ENCODE results near the gene ENG.

The ENG gene

DNA sequence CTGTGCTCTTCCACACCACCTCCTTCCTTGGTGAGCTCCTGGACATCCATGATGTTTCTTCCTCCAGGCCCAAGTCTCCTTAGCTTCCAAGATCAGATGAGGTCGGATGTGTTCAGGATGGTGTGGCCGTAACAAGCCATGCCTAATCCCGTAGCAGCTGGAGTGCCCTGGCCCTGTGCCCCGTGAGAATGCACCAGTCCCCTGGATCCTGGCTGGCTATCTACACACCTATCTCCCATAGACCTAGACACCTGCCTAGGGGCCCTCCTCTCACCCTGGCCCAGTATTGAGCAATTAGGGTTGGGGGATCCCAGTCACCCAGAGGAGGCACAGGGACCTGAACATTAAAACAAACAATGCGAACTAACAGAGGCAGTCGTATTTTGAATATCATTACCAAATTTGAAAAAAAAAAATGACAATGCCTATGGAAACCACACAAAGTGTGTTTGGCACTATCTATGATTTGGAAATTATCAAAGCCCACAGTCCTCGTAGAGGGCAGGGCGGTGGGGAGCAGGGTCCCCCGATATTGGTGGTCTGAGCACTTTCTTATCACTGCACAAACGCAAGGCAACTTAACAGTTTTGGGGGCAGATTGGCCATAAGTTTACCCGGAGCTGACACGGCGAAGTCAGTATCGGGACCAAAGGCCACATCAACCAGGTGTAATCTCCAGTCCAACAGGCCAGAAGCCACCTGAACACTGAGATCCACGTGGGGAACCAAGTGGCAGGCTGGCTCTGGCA, 13.2 kb downstream of the ENG start:
- DNase-seq, result no peak

DNA sequence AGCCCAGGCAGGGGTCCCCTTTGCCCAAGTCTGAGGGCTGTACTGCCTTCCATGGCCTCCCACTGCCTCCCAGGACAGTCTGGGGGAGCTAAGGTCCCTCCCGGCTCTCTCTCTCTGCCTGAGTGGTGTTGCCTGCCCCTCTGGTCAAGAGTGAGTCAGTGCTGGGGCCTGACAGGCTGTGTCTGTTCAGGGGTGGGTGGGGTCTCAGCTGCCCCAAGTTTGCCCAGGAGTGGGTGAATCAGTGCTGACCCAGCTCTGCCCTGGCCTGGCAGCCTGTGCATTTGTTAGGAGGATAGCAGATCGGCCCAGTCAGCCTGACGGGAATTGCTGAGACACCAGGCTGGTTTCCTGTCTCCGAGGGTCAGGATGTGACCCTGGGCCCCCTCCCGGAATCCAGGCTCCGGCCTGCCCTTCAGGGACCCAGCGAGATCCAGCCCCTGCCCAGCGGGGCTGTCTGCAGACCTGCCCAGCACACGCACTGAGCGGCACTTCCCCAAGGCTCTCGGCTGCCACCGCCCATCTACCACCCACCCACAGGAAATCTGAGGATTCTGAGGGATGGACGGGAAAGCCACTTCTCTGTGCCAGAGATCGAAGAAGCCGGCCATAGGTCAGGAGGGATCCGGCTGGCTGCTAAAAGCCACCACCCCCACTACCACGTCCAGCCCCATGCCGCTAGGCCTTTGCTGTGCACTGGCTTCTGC, 15.9 kb downstream of the ENG start:
- peak; percentile 76 to 91 for DNase-seq

DNA sequence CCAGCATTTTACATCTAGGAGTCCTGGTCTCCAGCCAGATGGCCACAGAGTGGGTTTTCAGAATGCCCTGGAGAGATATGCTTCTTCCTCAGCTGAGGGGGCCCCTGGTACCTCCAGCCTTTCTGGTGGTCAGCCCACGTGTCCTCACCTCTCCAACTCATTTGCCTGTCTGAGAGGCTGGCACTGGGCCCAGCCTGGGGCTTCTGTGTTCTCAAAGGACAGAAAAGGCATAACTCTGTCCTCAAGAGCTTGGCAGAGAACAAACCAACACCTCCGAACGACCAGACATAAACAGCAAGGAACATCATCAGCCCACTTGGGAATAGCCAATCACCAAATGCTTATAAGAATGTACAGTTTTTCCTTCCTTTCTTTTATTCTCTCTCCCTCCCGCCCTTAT, 17.1 kb downstream of the ENG start:
- DNase-seq, result no peak

DNA sequence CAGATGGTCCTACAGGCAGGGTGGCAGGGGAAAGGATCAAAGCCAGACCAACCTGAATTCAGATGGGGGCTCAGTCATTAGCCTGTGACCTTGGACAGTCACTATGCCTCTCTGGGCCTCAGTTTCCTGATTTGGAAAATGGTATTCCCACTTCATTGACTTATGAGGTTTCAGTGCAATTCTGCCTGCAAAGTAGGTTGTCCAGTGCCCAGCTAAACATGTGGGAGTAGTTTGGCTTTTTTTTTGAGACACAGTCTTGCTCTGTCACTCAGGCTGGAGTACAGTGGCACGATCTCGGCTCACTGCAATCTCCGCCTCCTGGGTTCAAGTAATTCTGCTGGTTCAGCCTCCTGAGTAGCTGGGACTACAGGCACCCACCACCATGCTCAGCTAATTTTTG, 17.9 kb downstream of the ENG start:
- DNase-seq, result peak in 1 of 2 donors; percentile 37

DNA sequence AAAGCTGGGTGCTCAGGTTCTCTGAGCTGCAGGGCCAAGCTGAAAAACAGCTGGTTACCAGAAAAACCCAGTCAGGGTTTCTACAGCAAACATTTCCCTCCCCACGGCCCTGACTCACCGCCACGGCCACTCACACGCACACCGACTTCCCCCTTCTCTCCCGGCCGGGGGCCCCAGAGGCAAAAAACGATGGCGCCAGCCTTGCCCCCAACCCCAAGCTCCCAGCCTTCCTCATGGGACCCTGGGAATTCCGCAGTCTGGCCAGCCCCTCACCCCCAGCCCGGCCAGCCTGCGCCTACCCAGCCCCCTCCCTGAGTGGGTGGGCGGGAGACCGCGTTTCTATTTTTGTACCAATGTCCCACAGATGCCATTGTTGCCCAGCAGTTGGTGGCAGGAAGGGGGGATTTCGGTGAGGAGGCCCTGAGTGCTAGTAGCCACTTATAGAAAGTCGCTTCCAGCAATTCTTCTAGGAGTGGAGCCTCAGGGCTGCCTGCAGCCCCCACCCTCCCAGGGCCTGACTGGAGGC, 18.4 kb downstream of the ENG start:
- peak; percentile 85 to 88 for DNase-seq

DNA sequence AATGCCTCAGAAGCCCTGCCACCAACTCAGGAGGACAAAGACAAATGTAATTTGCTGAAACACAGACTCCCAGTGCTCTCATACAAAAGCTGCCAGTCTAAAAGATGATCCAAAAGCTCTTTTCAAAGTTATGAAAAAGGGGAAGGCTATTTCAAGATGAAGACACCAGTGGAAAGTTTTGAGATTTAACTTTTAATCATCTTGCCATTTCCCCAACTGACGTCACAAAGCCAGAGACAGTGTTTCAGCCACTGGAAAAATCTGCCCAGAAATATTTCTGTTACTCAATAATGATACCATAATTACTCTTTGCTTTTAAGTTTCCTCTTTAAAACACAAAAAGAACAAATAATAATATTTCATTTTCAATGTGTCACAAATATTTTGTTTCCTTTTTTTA, 20.9 kb downstream of the ENG start:
- DNase-seq, result peak; percentile 95

DNA sequence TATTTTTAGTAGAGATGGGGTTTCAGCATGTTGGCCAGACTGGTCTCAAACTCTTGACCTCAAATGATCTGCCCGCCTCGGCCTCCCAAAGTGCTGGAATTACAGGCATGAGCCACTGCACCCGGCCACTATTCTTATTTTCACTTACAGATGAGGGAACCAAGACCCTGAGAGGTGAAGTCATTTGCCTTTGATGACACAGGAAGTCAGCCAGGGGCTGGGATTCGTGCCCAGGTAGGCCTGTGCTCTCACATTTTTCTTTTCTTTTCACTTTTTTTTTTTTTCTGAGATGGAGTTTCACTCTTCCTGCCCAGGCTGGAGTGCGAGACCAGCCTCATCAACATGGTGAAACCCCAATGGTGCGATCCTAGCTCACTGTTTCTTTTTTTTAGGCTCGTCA, 22.2 kb downstream of the ENG start:
- DNase-seq, result no peak

DNA sequence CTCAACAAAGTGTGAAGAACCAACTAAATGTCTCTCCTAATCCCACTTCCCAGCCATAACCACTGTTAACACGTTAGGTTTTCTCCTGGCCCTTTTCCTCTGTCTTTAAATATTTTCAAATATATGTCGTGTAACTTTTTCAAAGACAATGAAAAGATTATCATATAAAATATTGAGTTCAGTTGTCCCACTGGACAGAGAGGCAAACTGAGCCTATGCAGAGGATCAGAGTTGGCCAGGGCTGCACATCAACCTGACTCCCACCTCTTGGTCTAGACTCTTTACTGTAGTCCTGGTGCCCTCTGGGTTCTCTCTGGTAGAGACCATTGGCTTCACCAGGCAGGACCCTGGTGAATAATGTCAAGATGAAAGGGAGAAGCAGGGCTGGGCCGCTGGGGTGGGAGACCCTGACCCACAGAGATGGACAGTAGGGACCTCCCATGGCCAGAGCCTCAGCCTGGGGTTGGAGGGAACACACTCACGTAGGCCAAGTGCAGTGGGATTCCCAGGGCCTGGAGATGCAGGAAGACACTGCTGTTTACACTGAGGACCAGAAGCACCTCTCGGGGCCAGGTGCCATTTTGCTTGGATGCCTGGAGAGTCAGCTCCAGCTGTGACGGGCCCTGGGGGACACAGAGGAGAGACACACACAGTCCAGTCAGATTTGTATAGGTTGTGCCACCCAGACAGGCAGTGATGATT, 25.1 kb downstream of the ENG start:
- DNase-seq, result no peak

DNA sequence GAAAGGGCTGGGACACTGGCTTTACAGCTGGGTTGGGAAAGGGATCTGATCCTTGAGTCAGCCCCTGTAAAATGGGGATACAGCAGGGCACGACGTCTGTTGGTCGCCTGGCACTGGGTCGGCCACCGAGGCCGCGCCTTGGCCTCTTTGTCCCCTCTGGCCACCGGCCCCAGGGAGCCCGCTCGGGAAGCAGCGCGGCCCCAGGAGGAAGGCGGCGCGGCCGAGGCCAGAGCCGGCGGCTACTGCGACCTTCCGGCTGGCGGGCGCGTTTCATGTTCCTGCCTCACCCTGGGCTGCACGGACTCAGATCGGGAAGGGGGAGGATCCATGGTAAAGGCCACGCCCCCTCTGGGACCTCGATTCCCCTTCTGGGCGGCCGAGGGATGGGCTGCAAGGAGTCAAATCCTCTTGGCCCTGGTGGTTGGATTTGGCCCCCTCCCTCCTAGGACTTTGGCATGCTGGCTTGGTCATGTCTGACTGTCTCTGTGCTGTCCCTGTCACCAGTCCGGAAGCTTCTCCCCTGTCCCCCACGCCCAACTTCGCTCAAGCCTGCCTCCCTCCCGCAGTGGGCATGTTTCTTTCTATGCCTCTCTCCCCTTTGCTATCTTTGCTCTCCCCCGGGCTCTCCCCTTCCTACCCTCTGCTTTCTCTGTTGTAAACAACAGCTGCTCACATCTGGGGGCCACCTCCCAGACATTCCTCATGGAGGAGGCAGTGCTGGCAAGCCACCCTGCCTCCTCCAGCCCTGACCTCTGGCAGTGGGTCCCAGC, 26.0 kb downstream of the ENG start:
- DNase-seq, result peak; percentile 16 to 49

DNA sequence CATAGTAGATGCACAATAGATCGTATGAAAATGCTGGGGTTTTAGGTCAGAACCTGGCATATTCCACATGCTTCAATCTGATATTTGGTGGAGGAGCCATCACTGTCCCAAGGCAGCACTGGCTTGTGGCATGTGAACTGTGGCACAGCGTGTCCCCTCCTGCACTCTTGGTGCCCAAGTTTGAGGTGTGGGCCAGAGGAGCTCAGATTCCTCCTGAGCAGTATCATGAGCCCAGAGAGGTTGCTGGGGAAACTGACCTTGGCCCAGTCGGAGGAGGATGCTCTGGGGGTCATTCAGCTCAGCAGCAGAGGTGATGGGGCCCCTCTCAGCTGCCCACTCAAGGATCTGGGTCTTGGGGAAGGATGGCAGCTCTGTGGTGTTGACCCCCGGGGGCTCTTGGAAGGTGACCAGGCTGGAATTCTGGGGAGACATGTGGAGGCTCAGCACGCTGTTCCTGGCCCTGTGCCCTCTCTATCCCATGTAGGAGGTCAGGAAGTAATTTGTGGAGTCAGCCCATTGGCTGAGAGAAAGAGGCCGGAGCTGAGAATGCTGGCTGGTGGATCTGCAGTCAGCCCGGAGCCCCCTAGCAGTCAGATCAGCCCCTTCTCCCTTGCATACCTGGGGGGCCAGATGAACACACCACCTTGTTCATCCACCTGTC, 28.1 kb downstream of the ENG start:
- DNase-seq, result no peak

DNA sequence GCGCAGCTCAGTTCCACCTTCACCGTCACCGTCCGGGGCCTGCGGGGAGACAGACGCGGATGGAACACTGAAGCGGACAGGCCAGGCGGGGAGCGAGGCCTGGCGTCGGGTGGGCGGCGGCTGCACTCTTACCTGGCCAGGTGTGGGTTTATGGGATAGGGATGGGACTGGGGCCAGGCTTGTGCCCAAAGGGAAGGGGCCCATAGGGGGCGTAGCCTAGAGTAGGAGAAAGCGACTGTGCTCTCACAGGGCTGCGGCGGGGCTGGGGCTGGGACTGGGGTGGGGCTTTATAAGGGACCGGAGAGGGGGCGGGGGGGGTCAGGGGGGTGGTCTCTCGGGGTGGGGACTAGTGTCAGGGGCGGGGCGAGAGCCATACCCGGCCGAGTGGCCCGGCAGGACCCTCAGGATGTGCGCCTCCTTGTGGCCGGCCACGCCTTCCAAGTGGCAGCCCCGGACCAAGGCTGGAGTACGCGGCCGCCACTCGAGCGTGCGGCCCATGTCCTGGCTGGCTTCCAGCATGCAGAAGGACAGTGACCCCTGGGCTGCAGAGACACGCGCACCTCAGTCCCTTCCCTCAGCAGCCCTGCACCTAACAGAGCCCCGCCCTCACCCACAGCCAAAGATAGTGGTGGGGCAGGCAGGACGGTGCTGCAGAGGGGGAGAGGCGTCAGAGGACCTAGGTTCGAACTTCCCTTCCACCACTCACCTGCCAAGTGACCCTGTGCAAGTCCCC, 29.0 kb downstream of the ENG start:
- no peak for DNase-seq

DNA sequence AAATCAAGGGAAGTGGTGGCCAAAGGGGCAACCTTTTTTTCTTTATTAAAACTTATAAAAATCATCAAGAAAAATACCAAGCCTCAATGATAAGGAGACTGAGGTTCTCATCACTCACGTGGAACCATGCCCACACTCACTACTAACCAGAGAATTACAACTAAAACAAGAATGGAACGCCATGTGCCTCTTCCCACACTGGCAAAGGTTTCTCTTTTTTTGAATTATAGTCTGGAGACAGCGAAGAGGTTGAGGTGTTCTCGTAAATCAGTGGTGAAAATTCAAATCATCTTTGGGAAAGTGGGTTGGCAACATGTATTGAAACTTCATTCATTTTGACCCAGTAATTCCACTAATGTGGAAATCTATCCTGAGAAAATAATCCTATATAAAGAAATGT, 32.4 kb downstream of the ENG start:
- no peak for DNase-seq

DNA sequence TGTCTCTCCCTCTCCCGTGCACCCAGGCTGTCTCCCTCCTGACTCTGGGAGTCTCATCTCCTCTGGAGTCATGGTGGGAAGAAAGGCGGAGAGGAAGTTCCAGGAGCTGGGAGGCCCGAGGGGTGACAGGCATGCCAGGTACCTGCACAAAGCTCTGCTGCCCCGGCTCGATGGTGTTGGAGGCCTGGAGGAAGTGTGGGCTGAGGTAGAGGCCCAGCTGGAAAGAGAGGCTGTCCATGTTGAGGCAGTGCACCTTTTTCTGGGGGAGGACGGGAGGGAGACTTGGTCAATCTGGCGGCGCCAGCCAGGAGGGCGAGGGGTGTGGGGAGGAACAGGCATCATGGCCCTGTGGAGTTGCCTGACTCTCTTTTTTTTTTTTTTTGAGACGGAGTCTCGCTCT, 35.9 kb downstream of the ENG start:
- no peak for DNase-seq

DNA sequence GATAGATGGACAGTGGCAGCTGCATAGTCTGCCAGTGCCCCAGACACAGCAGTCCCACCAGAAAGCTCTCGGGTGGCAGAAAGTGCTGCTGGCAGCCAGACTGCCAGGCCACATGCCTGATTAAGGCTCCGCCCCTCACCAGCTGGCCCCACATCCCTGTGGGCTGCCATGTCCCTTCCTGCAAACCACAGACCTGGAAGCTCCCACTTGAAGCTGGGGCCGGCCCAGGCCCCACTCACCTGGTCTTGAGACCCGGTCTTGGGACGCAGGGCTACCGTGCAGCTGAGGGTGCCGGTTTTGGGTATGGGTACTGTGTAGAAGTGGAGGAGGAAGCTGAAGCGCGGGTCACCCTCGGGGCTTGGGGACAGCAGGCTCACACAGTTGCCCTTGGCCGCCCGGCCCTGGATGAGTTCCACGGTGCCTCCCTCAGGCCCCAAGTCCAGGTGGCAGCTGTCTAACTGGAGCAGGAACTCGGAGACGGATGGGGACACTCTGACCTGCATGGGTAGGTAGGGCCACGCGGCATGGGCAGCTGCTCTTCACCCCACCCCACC, 36.5 kb downstream of the ENG start:
- no peak for DNase-seq

DNA sequence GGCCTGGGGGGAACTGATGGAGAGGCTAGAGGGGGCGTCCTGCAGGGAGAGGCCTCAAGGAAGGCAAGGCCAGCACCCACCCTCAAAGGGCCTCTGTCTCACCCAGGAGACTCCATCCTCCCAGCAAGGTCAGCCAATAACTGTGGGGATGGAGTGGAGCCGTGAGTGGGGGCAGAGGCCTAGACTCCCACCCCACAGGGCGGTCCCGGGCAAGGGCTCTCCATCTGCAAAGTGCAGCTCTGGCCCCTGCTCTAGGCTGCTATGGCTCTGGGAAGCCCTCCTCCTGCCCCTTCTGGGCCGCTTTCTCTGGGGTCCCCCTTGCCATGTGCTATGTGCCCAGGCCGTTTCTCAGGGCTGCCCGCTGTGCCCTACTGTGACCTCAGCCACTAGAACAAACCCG, 37.7 kb downstream of the ENG start:
- no peak for DNase-seq

DNA sequence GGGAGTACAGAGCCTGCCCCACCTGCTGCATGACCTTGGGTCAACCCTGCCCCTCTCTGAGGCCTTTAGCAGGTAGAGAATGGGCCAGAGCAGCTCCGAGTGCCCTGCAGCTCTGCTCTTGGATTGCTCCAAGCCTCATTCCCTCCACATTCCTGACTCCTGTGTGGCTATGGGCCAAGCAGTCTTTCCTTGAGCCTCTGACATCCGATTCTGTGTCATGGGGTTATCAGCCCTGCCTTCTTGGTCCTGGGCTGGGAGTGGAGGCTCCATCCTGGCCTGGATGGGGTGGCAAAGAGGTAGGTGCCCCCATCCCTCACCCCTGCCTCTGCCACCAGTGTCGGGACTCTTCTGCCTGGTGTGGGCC, 38.1 kb downstream of the ENG start:
- no peak for DNase-seq

DNA sequence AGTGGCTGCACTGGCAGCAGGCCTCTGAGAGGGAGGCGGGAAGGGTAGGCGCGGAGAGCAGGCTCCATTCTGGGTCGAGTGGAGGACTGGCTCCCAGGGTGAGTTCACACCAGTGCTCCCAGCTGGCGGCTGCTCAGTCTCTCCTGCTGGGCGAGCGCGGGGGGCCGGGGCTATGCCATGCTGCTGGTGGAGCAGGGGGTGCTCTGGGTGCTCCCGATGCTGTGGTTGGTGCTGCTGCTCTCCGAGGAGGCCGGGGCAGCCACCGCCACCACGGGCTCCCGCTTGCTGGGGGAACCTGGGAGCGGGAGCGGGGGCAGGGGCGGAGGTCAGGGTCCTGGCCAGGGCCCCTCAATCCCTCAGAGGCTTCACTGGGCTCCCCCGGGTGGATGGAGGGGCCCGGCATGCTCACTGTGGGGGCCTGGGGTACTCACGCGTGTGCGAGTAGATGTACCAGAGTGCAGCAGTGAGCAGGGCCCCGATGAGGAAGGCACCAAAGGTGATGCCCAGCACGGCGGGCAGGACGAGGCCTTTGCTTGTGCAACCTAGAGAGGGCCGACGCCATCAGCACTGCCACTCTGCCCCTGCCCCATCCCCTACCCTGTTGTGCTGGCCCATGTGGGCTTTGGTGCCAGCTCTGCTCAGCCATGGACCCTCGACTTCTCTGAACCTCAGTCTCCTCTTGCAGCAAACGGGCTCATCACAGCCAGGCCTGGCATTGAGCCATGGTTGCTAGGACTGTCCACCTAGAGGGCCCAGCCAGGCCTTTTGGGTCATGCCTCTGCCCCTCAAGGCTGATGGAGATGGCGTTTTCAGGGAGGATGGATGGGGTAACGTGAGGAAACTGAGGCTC, 38.7 kb downstream of the ENG start:
- no peak for DNase-seq

DNA sequence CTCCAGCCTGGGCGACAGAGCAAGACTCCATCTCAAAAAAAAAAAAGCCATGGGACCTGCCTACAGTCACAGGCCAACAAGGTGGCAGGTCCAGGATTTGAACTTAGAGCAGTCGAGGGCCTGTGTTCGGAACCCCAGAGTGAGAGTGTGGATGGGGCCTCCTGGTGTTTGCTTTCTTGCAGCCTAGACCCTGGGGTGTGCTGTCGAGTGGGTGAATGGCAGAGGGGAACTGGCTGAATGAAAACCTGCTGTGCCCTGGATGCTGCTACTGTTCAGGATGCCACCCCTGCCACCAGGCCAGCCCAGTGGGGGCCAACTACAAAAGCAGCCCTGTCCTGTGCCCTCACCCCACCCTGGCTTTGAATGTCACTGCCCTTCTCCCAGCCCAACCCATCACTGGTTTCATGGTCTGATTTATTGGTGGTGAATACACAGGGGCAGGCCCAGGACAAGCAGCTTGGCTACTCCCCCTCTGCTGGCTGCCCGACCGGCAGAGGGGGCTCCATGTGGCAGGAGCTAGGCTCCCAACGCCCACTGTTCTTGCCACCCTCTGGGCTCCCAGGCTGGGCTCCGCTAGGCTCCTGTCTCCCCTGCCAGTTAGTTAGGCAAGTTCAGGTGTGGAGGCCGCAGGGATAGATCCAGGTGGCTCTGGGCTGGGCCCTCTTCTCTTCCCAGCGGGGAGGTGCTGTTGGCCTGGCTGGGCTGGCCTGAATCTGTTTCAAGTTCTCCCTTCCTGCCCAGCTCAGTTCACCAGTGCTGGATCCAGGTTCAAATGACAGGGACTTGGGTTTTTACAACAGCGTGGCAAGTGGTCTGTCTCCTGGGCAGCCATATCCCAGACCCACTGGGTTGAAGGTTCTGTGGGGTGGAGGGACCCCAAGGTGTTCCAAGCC, 39.6 kb downstream of the ENG start:
- DNase-seq, result no peak

DNA sequence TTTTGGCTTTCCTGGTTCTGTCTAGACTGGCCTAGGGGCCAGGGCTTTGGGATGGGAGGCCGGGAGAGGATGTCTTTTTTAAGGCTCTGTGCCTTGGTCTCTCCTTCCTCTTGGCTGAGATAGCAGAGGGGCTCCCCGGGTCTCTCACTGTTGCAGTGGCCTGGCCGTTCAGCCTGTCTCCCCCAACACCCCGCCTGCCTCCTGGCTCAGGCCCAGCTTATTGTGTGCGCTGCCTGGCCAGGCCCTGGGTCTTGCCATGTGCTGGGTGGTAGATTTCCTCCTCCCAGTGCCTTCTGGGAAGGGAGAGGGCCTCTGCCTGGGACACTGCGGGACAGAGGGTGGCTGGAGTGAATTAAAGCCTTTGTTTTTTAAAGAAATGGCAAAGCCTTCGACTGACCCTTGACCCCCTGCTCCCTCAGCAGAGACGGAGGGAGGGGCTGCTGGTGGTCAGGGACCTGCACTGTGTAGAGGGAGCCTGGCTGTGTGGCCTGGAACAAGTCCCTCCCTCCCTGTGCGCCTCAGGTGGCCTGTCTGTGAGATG, 40.7 kb downstream of the ENG start:
- DNase-seq, result no peak
